Measurements from ENCODE around the gene COPS9.

The COPS9 gene

DNA sequence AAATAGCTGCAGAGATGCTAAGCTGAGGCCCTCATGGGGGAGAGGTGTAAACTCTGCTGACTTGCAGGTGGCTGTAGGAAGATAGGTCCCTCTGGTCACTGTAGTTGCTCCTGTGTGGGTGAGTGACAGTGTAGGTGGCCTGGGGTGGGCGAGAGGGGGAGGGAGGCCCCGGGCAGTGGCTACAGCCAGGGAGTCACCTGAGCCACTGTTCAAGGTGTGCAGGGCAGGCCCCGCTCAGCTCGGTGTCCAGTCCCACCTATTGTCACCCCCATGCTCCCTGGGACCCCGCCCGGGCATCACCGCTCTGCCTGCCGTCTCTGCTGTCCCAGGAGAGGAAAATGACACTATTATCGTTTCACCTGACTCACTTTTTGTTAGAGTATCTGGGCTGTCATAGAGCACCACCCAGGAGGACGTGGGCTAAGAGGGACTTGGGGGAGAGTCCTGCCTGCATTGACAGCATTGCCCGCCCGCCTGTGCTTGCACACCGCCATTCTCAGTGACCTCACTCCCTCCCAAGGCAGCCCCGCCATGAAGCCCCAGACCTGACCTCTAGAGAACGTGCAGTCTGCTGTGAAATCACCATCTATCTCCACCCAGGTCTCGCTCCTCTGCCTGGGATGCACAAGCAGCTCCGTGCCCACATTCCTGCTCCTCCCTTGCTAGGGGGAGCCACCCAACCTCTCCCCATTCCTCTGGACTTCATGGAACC, 29.2 kb downstream of the COPS9 start:
- no peak for DNase-seq

DNA sequence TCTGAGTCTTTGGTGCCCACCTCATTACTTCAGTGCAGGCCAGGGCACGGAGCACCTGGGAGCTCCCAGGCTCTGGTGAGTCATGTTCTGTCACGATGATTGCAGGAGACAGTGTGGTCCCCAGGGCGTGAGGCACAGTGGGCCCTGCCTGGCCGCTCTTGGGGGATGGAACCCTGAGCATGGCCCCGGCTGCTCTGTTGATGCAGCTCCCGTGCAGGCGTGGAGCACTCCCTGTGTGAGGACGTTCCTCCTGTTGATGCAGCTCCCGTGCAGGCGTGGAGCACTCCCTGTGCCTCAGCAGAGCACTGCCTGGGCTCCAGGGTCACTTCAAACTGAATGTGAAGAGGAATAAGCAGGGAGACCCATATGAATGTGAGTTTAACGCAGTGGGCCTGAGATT, 30.1 kb downstream of the COPS9 start:
- no peak for DNase-seq

DNA sequence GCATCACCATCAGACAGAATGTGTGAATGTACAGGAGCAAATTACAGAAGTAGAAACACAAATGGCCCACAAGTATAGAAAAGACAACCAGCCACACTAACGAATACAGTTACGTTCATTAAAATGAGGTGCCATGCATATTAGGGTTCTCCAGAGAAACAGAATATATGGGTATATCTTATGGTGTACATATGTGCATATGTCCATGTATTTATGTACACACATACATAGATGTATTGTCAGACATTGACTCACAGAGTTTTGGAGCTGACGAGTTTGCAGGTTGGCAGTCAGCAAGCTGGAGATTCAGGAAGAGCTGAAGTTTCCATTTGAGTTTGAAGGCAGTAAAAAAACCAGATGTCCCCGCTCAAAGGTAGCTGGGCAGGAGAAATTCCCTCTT, 33.0 kb downstream of the COPS9 start:
- no peak for DNase-seq

DNA sequence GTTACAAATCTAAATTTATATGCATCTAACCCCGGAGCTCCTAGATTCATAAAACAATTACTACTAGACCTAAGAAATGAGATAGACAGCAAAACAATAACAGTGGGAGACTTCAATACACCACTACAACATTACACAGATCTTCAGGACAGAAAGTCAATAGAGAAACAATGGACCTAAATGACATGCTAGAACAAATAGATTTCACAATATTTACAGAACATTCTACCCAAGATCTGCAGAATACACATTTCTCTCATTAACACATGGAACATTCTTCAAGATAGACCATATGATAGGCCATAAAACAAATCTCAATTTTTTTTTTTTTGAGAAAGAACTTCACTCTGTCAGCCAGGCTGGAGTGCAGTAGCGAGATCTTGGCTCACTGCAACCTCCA, 37.8 kb downstream of the COPS9 start:
- no peak for DNase-seq

DNA sequence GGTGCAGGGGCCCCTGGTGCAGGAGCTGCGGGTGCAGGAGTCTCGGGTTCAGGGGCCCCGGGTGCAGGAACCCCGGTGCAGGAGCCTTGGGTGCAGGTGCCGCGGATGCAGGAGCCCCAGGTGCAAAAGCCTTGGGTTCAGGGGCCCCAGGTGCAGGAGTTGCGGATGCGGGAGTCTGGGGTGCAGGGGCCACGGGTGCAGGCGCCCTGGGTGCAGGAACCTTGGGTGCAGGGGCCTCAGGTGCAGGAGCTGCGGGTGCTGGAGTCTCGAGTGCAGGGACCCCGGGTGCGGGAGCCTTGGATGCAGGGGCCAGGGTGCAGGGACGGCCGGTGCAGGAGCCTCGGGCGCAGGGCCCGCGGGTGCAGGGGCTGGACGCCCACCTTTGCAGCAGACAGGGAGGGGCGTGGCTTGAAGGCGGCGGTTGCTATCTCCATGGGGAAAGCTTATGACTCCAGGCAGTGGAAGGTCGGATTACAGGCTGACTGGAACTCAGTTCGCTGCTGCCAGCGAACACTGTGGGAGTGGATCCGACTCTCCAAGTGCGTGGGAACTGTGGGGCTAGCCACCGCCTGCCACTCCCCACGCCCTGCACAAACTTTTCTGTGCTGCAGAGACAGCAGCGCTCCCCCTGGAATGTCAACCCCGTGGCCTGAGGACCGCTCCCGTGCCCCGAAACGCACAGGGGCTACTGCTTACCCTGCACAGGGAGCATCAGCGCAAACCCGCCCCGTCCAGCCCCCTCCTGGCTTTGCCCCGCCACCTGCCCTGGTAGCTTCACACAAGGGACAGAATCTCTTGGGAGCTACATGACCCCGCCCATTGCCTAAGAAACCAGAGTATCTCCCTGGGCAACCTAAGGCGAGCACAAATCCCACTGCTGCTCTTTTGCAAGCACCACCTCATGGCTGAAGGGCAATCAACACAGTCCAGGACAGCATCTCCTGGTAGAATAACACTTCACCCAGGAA, 40.3 kb downstream of the COPS9 start:
- DNase-seq, result no peak

DNA sequence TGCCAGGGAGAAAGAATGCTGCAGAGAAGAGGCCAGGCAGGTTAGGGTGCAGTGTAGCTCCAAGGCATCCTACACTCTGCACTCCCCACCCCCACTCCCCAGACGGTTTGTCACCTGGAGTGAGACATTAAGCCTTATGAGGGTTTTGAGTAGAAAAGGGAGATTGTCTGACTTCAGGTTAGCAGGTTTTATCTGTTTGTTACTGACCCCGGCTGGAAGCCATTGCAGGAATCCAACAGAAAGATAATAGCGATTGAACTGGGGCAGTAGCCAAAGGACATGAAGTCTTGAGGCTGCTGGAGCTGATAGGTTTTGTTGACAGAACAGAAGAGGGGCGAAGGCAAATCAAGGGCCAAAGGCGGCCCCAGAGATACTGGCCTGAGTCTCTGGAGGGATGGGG, 46.8 kb downstream of the COPS9 start:
- no peak for DNase-seq

DNA sequence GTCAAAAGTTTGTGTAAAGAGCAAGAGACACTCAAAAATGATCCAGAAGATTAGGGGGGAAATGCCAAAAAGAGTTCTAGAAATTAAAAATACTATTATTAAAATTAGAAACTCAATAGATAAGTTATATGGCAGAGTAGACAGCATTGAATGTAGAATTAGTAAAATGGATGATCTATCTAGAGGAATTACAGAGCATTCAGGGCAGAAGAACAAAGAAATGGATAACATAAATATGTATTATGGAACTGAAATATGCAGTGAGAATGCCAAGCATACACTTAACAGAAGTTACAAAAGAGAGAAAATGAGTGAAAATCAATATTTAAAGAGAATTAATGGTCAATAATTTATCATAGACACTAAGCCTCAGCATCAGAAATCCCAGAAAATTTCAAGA, 49.5 kb downstream of the COPS9 start:
- no peak for DNase-seq
